MCF 10A (cell line): ENCODE data around the gene MIA3. TPM values are rescaled to one million over a fixed set of nuclear protein-coding genes. Genes with fewer than 3 reads are reported as not detected.
A peak's percentile ranks its signal among the peaks of the same experiment; 100 is the strongest.

ENCODE experiments used
- BruUV-seq: library from RNA; stranded (reverse); fragments of 400-500 nt; replicated peaks from 2 replicates; lab custom pipeline; 2021; lab: Mats Ljungman, UMichigan
- CTCF ChIA-PET: fragments of 300-600 bp; sonication (Branson Sonifier 250); formaldehyde crosslinking; extraction: SDS; loops from one replicate; lab custom pipeline; 2021; ENCODE audit warnings: antibody characterized with exemption, inconsistent platforms; lab: Yijun Ruan, JAX
- POLR2A ChIA-PET: fragments of 300-600, 350-650 bp; sonication (Branson Sonifier 250); formaldehyde crosslinking; extraction: SDS; loops from one replicate; lab custom pipeline; 2020; ENCODE audit warnings: antibody characterized with exemption, inconsistent platforms; lab: Yijun Ruan, JAX
- DNase-seq: peaks from one replicate; pipeline ENCODE4 v3.0.0-alpha.2; 2018; ENCODE audit not compliant: unreplicated experiment
- H3K27ac Mint-ChIP-seq: one replicate; pipeline ENCODE4 v1.8.0; 2022; ENCODE audit warnings: mild to moderate bottlenecking, low read depth, mixed read lengths; ENCODE audit not compliant: unreplicated experiment
- H3K27me3 Mint-ChIP-seq: one replicate; pipeline ENCODE4 v1.8.0; 2022; ENCODE audit warnings: mixed read lengths; ENCODE audit not compliant: insufficient read depth, unreplicated experiment
- H3K36me3 Mint-ChIP-seq: one replicate; pipeline ENCODE4 v1.8.0; 2022; ENCODE audit warnings: mild to moderate bottlenecking, moderate library complexity, mixed read lengths; ENCODE audit not compliant: insufficient read depth, unreplicated experiment
- H3K4me1 Mint-ChIP-seq: one replicate; pipeline ENCODE4 v1.8.0; 2022; ENCODE audit warnings: mixed read lengths; ENCODE audit not compliant: insufficient read depth, unreplicated experiment
- H3K4me3 Mint-ChIP-seq: one replicate; pipeline ENCODE4 v1.8.0; 2022; ENCODE audit warnings: mild to moderate bottlenecking, moderate library complexity, mixed read lengths; ENCODE audit not compliant: unreplicated experiment
- H3K9me3 Mint-ChIP-seq: one replicate; pipeline ENCODE4 v1.8.0; 2022; ENCODE audit warnings: mixed read lengths; ENCODE audit not compliant: unreplicated experiment
- intact Hi-C: fragments of 100-400 bp; cut with micrococcal nuclease; formaldehyde crosslinking; loops from 2 replicates; pipeline ENCODE4 v1.14.1; 2022
- total RNA-seq: library from RNA; stranded (reverse); gene quantifications from 2 replicates; pipeline ENCODE4 v1.2.3, GENCODE V29; 2022
- TF ChIP-seq, protein P1 (sequence below): fragments of 200-600 bp; IDR thresholded peaks from one replicate; pipeline ENCODE4 v1.8.0; 2022; ENCODE audit warnings: antibody characterized with exemption, mild to moderate bottlenecking; ENCODE audit not compliant: unreplicated experiment

MIA3 gene
- total RNA-seq, 1 experiment from 2014 or later, result 166 TPM

- peaks cover 8% of the 10 kb centered on the region for H3K9me3 Mint-ChIP-seq
- H3K4me1 Mint-ChIP-seq, result peaks cover 41% of the 10 kb centered on the region
- H3K27me3 Mint-ChIP-seq, result no peaks in the 10 kb centered on the region
- intact Hi-C loops, result no loop called here
- POLR2A ChIA-PET, result interaction anchor here (1.0 to 3.6 kb wide), 6 partner anchors 7 to 62 kb away, joined by 3 to 30 read pairs (median 6); partner anchors contain the start of gene TAF1A
- no peak overlapping the region for H3K4me3 Mint-ChIP-seq
- TF ChIP-seq, protein P1, sequence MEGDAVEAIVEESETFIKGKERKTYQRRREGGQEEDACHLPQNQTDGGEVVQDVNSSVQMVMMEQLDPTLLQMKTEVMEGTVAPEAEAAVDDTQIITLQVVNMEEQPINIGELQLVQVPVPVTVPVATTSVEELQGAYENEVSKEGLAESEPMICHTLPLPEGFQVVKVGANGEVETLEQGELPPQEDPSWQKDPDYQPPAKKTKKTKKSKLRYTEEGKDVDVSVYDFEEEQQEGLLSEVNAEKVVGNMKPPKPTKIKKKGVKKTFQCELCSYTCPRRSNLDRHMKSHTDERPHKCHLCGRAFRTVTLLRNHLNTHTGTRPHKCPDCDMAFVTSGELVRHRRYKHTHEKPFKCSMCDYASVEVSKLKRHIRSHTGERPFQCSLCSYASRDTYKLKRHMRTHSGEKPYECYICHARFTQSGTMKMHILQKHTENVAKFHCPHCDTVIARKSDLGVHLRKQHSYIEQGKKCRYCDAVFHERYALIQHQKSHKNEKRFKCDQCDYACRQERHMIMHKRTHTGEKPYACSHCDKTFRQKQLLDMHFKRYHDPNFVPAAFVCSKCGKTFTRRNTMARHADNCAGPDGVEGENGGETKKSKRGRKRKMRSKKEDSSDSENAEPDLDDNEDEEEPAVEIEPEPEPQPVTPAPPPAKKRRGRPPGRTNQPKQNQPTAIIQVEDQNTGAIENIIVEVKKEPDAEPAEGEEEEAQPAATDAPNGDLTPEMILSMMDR, result no peak
- H3K27ac Mint-ChIP-seq, result peak overlapping the region; percentile 82
- CTCF ChIA-PET, result interaction anchor here (0.7 to 2.4 kb wide), 3 partner anchors 24 to 530 kb away, joined by 3 to 12 read pairs (median 4); no protein-coding TSS in a partner anchor
- DNase-seq, result peak; percentile 47
- peaks cover 84% of the 10 kb centered on the region for H3K36me3 Mint-ChIP-seq
- BruUV-seq, result TSS peak; percentile 57
Observed at GRCh38 chr1:222582099-222582774, 35.7 kb upstream of the MIA3 start.

- intact Hi-C loops, result no loop called here
- BruUV-seq, result no TSS peak
- Mint-ChIP-seq H3K36me3 (peaks cover 87% of the 10 kb centered on the region), H3K4me3 (no peak overlapping the region), H3K27me3 (no peaks in the 10 kb centered on the region), H3K9me3 (peaks cover 8% of the 10 kb centered on the region), H3K27ac (peak overlapping the region; percentile 82), H3K4me1 (peaks cover 50% of the 10 kb centered on the region)
- no peak for DNase-seq
- TF ChIP-seq, protein P1, result no peak
- POLR2A ChIA-PET, result interaction anchor here (1.6 kb wide), 1 partner anchor 61 kb away, joined by 4 read pairs; no protein-coding TSS in a partner anchor
- CTCF ChIA-PET, result interaction anchor here (2.4 kb wide), 1 partner anchor 51 kb away, joined by 12 read pairs; no protein-coding TSS in a partner anchor
Observed at GRCh38 chr1:222583079-222583478, 34.8 kb upstream of the MIA3 start.

- no TSS peak for BruUV-seq
- H3K27ac Mint-ChIP-seq, result peak overlapping the region; percentile 20
Observed at GRCh38 chr1:222586842-222587241, 31.1 kb upstream of the MIA3 start.

DNA sequence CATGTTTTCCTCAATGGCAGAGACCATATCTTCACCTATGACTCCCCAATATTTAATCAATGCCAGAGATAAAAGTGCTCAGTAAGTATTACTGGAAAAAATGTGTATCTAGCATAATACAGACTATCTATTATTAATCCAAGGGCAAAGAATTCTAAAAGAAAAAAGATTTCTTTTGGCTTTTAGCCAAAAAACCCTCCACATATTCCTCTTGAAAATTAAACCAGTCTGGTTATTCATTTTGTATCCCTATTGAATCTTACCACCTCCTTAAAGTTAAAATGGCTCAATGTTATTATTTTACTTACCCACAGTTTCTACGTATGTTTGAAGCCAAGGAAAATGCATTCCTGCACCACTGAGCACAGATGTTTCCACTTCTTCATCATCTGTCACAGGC, 29.8 kb upstream of the MIA3 start:
- CTCF ChIA-PET, result interaction anchor here (0.8 to 1.1 kb wide), 2 partner anchors 123 to 125 kb away, joined by 3 to 5 read pairs; no protein-coding TSS in a partner anchor
- peaks cover 59% of the 10 kb centered on the region for H3K36me3 Mint-ChIP-seq
- DNase-seq, result no peak
- peak overlapping the region; percentile 97 for H3K4me3 Mint-ChIP-seq
- POLR2A ChIA-PET, result interaction anchor here (0.6 to 4.7 kb wide), 13 partner anchors 8 to 124 kb away, joined by 4 to 46 read pairs (median 21); partner anchors contain the start of genes AIDA, BROX and HHIPL2
- intact Hi-C loops, result no loop called here
- BruUV-seq, result no TSS peak
- H3K9me3 Mint-ChIP-seq, result no peaks in the 10 kb centered on the region
- no peaks in the 10 kb centered on the region for H3K27me3 Mint-ChIP-seq
- peaks cover 62% of the 10 kb centered on the region for H3K4me1 Mint-ChIP-seq
- H3K27ac Mint-ChIP-seq, result peak overlapping the region; percentile 33
- TF ChIP-seq, protein P1, result no peak

More at GRCh38 chr1:222586842-222587241, 31.1 kb upstream of the MIA3 start:
- TF ChIP-seq, protein P1, result no peak
- ChIA-PET POLR2A (interaction anchor here (0.7 to 1.6 kb wide), 8 partner anchors 30 to 662 kb away, joined by 3 to 6 read pairs (median 4); no protein-coding TSS in a partner anchor), CTCF (interaction anchor here (2.6 kb wide), 1 partner anchor 121 kb away, joined by 12 read pairs; no protein-coding TSS in a partner anchor)
- Mint-ChIP-seq H3K27me3 (no peaks in the 10 kb centered on the region), H3K4me1 (peaks cover 70% of the 10 kb centered on the region), H3K4me3 (no peak overlapping the region), H3K9me3 (no peaks in the 10 kb centered on the region), H3K36me3 (peaks cover 72% of the 10 kb centered on the region)
- DNase-seq, result no peak
- intact Hi-C loops, result no loop called here
